ENCODE measurements around the gene RASSF8.

DNA sequence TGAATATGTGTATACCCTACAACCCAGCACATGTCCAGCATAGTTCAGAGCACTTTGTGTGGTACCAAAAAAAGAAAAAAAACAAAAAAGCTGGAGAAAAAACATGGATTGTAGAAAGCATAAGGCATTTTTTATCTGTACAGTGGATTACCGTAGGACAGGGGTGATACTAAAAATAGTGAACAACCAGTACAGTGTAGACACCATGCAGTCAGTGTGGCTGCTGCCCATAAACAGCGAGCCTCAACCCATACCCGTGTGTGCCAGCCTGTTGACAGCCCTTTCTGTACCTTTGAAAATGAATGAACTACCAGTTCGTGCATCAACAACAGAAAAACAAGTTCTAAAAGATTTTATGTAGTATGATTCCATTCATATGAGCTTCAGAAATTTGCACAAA is 25.1 kb downstream of the RASSF8 start:
- no peak for TF ChIP-seq GATA3 (IDR thresholded peaks at IDR 0.05; ENCODE audit: low read depth, low read length)
- no peak for TF ChIP-seq GATA2 (IDR thresholded peaks at IDR 0.05; ENCODE audit: low read depth, low read length)
